ENCODE data around the gene SPAG16.

- TF ChIP-seq, protein P1, sequence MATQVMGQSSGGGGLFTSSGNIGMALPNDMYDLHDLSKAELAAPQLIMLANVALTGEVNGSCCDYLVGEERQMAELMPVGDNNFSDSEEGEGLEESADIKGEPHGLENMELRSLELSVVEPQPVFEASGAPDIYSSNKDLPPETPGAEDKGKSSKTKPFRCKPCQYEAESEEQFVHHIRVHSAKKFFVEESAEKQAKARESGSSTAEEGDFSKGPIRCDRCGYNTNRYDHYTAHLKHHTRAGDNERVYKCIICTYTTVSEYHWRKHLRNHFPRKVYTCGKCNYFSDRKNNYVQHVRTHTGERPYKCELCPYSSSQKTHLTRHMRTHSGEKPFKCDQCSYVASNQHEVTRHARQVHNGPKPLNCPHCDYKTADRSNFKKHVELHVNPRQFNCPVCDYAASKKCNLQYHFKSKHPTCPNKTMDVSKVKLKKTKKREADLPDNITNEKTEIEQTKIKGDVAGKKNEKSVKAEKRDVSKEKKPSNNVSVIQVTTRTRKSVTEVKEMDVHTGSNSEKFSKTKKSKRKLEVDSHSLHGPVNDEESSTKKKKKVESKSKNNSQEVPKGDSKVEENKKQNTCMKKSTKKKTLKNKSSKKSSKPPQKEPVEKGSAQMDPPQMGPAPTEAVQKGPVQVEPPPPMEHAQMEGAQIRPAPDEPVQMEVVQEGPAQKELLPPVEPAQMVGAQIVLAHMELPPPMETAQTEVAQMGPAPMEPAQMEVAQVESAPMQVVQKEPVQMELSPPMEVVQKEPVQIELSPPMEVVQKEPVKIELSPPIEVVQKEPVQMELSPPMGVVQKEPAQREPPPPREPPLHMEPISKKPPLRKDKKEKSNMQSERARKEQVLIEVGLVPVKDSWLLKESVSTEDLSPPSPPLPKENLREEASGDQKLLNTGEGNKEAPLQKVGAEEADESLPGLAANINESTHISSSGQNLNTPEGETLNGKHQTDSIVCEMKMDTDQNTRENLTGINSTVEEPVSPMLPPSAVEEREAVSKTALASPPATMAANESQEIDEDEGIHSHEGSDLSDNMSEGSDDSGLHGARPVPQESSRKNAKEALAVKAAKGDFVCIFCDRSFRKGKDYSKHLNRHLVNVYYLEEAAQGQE (IDR thresholded peaks at IDR 0.05; ENCODE audit: insufficient read depth in 1 of 2, low read depth in 2 of 2, low read length in 2 of 2), result no peak
- TF ChIP-seq POLR2AphosphoS5 (IDR thresholded peaks at IDR 0.05; ENCODE audit: low read depth, low read length) (no peak), SIN3A (IDR thresholded peaks at IDR 0.05; ENCODE audit: borderline replicate concordance, insufficient read depth, low read length) (no peak)
Measured at GRCh38 chr2:213863541-213863940, 579.3 kb downstream of the SPAG16 start.
